NCI-H510A treated with DMSO at 0.1 percent for 48 hours (cell line): ENCODE results near the gene FRMD4A.
"Not testable (repeated sequence)": the region's sequence is repeated elsewhere in the genome, so short reads cannot be mapped to it uniquely, and the experiment has no call there.

ENCODE experiments used
- DNase-seq: peaks from one replicate; lab custom pipeline; 2025; lab: John Stamatoyannopoulos, UW

FRMD4A gene

GRCh38 chr10:14240253-14241189, 90.2 kb downstream of the FRMD4A start:
- no peak for DNase-seq

GRCh38 chr10:14238659-14239058, 92.1 kb downstream of the FRMD4A start:
- DNase-seq = not testable (repeated sequence)

- no peak for DNase-seq
Observed at GRCh38 chr10:14236341-14236740, 94.4 kb downstream of the FRMD4A start.

GRCh38 chr10:14235566-14236195, 95.0 kb downstream of the FRMD4A start:
- no peak for DNase-seq

- peak; percentile 7 for DNase-seq
Observed at GRCh38 chr10:14233566-14233965, 97.2 kb downstream of the FRMD4A start.

- DNase-seq = not testable (repeated sequence)
Observed at GRCh38 chr10:14228798-14229197, 101.9 kb downstream of the FRMD4A start.

GRCh38 chr10:14225379-14225778, 105.3 kb downstream of the FRMD4A start:
- DNase-seq = no peak

- DNase-seq = no peak
Observed at GRCh38 chr10:14220026-14220425, 110.7 kb downstream of the FRMD4A start.

- no peak for DNase-seq
Observed at GRCh38 chr10:14219411-14219810, 111.3 kb downstream of the FRMD4A start.

GRCh38 chr10:14215641-14216040, 115.1 kb downstream of the FRMD4A start:
- DNase-seq = no peak

- not testable (repeated sequence) for DNase-seq
Observed at GRCh38 chr10:14213703-14214102, 117.0 kb downstream of the FRMD4A start.

GRCh38 chr10:14211610-14212009, 119.1 kb downstream of the FRMD4A start:
- no peak for DNase-seq

- no peak for DNase-seq
Observed at GRCh38 chr10:14208231-14208630, 122.5 kb downstream of the FRMD4A start.

- DNase-seq = no peak
Observed at GRCh38 chr10:14205233-14205632, 125.5 kb downstream of the FRMD4A start.

- peak; percentile 9 for DNase-seq
Observed at GRCh38 chr10:14200698-14201544, 129.8 kb downstream of the FRMD4A start.

GRCh38 chr10:14199098-14199497, 131.6 kb downstream of the FRMD4A start:
- DNase-seq = not testable (repeated sequence)

GRCh38 chr10:14198078-14198477, 132.6 kb downstream of the FRMD4A start:
- DNase-seq = no peak

- no peak for DNase-seq
Observed at GRCh38 chr10:14196113-14196512, 134.6 kb downstream of the FRMD4A start.

GRCh38 chr10:14195433-14195832, 135.3 kb downstream of the FRMD4A start:
- no peak for DNase-seq

- no peak for DNase-seq
Observed at GRCh38 chr10:14192746-14193145, 138.0 kb downstream of the FRMD4A start.

- DNase-seq = no peak
Observed at GRCh38 chr10:14191871-14192270, 138.9 kb downstream of the FRMD4A start.

- no peak for DNase-seq
Observed at GRCh38 chr10:14191407-14191806, 139.3 kb downstream of the FRMD4A start.
